Activated CD8-positive, alpha-beta T cell treated with anti-CD3 and anti-CD28 coated beads, Interleukin-2, amount 10 ng/mL, durations not matched to agents 7 days and 5 days (primary cell): ENCODE data around the gene PEPD. TPM values are rescaled to one million over a fixed set of nuclear protein-coding genes. Genes with fewer than 3 reads are reported as not detected.

Source experiments
- ATAC-seq: fragments of 150-1000 bp; cut with Tn5 transposase; one replicate; pipeline ENCODE4 v1.10.0; 2021; ENCODE audit warnings: moderate library complexity
- CTCF ChIA-PET: fragments of 350-600 bp; sonication (Branson Sonifier 250); formaldehyde crosslinking; loops from one replicate; lab custom pipeline; 2021; ENCODE audit warnings: antibody characterized with exemption; lab: Charles Lee
- POLR2A ChIA-PET: fragments of 350-600 bp; sonication (Branson Sonifier 250); formaldehyde crosslinking; loops from one replicate; lab custom pipeline; 2021; ENCODE audit warnings: antibody characterized with exemption; lab: Charles Lee
- DNase-seq: peaks from one replicate; pipeline ENCODE4 v3.0.0-alpha.2; 2020
- H3K27ac Mint-ChIP-seq: one replicate; pipeline ENCODE4 v1.8.0; 2021; ENCODE audit warnings: mild to moderate bottlenecking, mixed read lengths
- H3K27me3 Mint-ChIP-seq: one replicate; pipeline ENCODE4 v1.8.0; 2021; ENCODE audit warnings: low read depth, mixed read lengths
- H3K36me3 Mint-ChIP-seq: one replicate; pipeline ENCODE4 v1.8.0; 2021; ENCODE audit warnings: low read depth, mixed read lengths
- H3K4me1 Mint-ChIP-seq: one replicate; pipeline ENCODE4 v1.8.0; 2021; ENCODE audit warnings: low read depth, mixed read lengths
- H3K4me3 Mint-ChIP-seq: one replicate; pipeline ENCODE4 v1.8.0; 2021; ENCODE audit warnings: mild to moderate bottlenecking, mixed read lengths
- H3K9me3 Mint-ChIP-seq: one replicate; pipeline ENCODE4 v1.8.0; 2022; ENCODE audit warnings: mixed read lengths; ENCODE audit not compliant: insufficient read depth
- total RNA-seq, 2 experiments: library from RNA; stranded (reverse); gene quantifications; one replicate each; pipeline ENCODE4 v1.2.3, GENCODE V29; 2021

PEPD gene
- total RNA-seq, 2 experiments from 2014 or later, result 27.9 to 30.5 TPM

DNA sequence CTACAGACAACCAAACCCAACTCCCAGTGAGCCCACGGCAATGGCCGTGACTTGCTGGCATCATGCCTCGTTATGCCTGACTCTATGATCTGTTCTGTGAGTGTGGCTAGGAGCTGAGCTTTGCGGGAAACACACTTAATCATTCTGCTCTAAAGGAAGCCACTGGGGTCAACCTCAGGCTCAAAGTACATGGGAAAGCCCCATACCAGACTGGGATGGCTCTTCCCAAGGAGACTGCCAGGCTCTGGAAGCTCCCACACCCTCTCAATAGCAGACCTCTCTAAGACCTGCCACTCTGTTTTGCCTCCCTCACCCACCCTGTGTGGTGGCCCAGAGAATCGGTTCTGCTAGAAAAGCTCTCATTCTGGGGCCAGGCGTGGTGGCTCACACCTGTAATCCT lies 2.2 kb downstream of the PEPD start:
- Mint-ChIP-seq H3K4me3 (no peak overlapping the region), H3K4me1 (peaks cover 31% of the 10 kb centered on the region), H3K27me3 (peaks cover 2% of the 10 kb centered on the region), H3K9me3 (no peaks in the 10 kb centered on the region), H3K27ac (no peak overlapping the region), H3K36me3 (no peaks in the 10 kb centered on the region)
- CTCF ChIA-PET, result interaction anchor here (0.7 to 2.4 kb wide), 2 partner anchors 15 to 88 kb away, joined by 3 to 7 read pairs; no protein-coding TSS in a partner anchor
- DNase-seq, result no peak
- ATAC-seq, result no peak
- POLR2A ChIA-PET, result interaction anchor here (2.8 kb wide), 1 partner anchor 8 kb away, joined by 11 read pairs; no protein-coding TSS in a partner anchor

DNA sequence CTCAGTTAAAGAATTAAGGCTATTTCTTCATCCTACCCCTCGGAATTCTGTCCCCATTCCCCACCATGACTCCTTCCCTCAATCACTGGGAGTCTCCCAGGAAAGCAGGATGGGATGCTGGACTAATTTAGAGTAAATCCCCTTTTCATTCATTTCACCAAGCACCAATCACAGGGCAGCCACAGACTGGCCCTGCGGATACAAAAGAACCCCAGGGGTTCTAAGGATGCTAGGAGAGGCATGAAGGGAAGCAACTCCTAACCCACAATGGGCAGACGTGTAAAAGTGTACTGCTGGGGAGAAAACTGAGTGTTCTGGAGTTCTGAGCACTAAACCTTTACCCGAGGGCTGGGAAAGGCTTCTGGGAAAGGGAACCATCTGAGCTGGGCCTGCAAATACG lies 3.0 kb downstream of the PEPD start:
- Mint-ChIP-seq H3K27me3 (peaks cover 2% of the 10 kb centered on the region), H3K36me3 (no peaks in the 10 kb centered on the region), H3K4me1 (peaks cover 34% of the 10 kb centered on the region), H3K4me3 (no peak overlapping the region), H3K27ac (no peak overlapping the region), H3K9me3 (no peaks in the 10 kb centered on the region)
- CTCF ChIA-PET, result no interaction called here
- no peak for ATAC-seq
- DNase-seq, result no peak
- POLR2A ChIA-PET, result no interaction called here

DNA sequence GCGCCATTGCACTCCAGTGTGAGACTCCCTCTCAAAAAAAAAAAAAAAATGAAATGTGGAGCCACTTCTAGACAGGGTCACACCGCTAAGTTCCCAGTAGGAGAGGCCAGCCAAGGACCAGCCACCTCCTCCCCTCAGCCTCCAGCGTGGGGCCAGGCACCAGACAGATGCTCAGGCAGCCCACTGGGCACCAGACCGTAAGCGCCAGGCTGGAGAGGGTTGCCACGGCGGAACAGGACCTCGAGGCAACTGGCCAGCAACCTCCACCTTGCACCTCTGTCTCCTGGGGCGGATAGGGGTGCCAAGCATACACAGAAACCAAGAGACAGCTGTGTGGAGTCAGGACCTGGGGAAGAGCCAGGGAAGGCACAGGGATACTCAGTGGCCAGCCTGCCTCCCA lies 3.7 kb downstream of the PEPD start:
- ATAC-seq (no peak), DNase-seq (no peak)
- POLR2A ChIA-PET, result no interaction called here
- Mint-ChIP-seq H3K27ac (no peak overlapping the region), H3K27me3 (peaks cover 2% of the 10 kb centered on the region), H3K4me1 (peaks cover 32% of the 10 kb centered on the region), H3K4me3 (no peak overlapping the region), H3K9me3 (no peaks in the 10 kb centered on the region), H3K36me3 (no peaks in the 10 kb centered on the region)
- CTCF ChIA-PET, result no interaction called here

- ChIA-PET CTCF (interaction anchor here (0.7 kb wide), 1 partner anchor 212 kb away, joined by 3 read pairs; no protein-coding TSS in a partner anchor), POLR2A (no interaction called here)
- H3K36me3 Mint-ChIP-seq, result no peaks in the 10 kb centered on the region
- H3K27me3 Mint-ChIP-seq, result peaks cover 2% of the 10 kb centered on the region
- DNase-seq, result no peak
- H3K4me1 Mint-ChIP-seq, result peaks cover 18% of the 10 kb centered on the region
- no peak for ATAC-seq
- H3K27ac Mint-ChIP-seq, result no peak overlapping the region
- no peaks in the 10 kb centered on the region for H3K9me3 Mint-ChIP-seq
- no peak overlapping the region for H3K4me3 Mint-ChIP-seq
Observed at GRCh38 chr19:33515921-33516320, 5.7 kb downstream of the PEPD start.

GRCh38 chr19:33514885-33515551 lies 6.6 kb downstream of the PEPD start:
- Mint-ChIP-seq H3K4me1 (peaks cover 10% of the 10 kb centered on the region), H3K4me3 (no peak overlapping the region), H3K9me3 (no peaks in the 10 kb centered on the region), H3K36me3 (no peaks in the 10 kb centered on the region), H3K27ac (peak overlapping the region; percentile 57), H3K27me3 (no peaks in the 10 kb centered on the region)
- ChIA-PET CTCF (no interaction called here), POLR2A (no interaction called here)
- DNase-seq, result no peak
- peak; percentile 28 for ATAC-seq

DNA sequence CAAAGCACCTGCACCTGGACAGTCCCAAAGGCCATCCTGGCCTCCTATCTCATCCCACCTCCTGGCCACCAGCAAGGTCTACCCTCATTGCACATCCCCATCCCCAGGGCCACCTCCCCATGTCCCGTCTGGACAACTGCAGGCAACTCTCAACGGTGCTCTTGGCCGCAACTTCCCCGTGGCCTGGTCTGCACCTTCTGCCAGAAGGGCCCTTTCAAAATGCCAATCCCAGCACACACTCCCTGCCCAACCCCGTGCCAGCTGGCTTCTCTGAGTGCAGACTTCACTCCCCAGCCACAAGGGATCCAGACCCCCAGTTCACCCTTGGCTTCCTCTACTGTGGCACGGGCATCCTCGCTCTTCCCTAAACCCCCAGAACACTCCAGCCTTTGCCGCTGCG lies 8.2 kb downstream of the PEPD start:
- DNase-seq (no peak), ATAC-seq (no peak)
- Mint-ChIP-seq H3K27me3 (no peaks in the 10 kb centered on the region), H3K4me3 (no peak overlapping the region), H3K36me3 (no peaks in the 10 kb centered on the region), H3K27ac (no peak overlapping the region), H3K9me3 (no peaks in the 10 kb centered on the region), H3K4me1 (peaks cover 10% of the 10 kb centered on the region)
- ChIA-PET CTCF (no interaction called here), POLR2A (no interaction called here)

DNA sequence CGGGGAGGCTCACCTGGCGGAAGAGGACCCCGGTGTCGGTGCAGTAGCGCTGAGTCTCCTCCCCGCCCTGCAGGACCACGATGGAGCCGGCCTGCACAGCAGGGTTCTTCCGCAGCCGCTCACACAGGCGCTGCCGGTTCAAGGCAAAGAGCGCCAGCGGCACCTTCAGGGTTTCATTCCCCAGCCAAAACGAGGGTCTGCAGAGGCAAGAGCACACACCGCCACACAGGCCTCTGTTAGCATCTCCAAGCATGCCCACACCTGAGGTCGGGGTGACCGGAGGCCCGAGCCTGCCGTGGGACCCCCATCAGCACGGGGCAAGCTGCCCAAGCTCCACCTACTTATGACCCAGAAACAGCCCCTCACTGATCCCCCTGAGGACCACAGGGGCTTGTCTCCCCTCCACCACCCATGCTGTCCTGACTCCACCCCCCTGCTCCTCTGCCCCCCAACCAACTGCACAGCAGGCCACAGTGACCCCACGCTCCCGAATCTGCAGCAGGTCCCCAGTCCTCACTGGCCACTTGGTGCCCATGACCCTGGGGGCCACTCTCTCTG lies 8.9 kb downstream of the PEPD start:
- CTCF ChIA-PET, result no interaction called here
- no peaks in the 10 kb centered on the region for H3K36me3 Mint-ChIP-seq
- ATAC-seq, result no peak
- POLR2A ChIA-PET, result no interaction called here
- H3K27me3 Mint-ChIP-seq, result no peaks in the 10 kb centered on the region
- no peaks in the 10 kb centered on the region for H3K9me3 Mint-ChIP-seq
- no peak overlapping the region for H3K4me3 Mint-ChIP-seq
- H3K4me1 Mint-ChIP-seq, result peaks cover 10% of the 10 kb centered on the region
- DNase-seq, result no peak
- H3K27ac Mint-ChIP-seq, result no peak overlapping the region

DNA sequence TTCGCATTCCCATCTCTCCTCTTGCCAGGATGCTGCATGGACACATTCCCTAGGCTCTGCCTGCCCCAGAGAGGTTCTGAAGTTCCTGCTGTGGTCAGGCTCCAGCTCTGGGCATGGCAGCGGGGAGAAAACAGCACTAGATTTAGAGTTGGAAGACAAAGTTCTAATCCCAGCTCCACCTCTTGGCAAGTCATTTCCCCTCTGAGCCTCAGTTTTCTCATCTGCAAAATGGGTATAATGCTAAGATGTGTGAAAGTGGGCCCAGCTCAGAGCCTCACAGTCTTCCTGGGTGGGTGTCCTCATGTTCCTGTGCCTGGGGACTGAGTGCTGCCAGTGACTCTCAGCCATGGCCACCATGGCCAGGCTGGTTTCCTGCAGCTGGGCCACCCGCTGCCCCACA lies 9.6 kb downstream of the PEPD start:
- Mint-ChIP-seq H3K27ac (no peak overlapping the region), H3K36me3 (no peaks in the 10 kb centered on the region), H3K4me3 (no peak overlapping the region), H3K4me1 (peaks cover 10% of the 10 kb centered on the region), H3K27me3 (no peaks in the 10 kb centered on the region), H3K9me3 (no peaks in the 10 kb centered on the region)
- ATAC-seq (no peak), DNase-seq (no peak)
- POLR2A ChIA-PET, result interaction anchor here (2.6 kb wide), 1 partner anchor 9 kb away, joined by 11 read pairs; the partner anchor contains the start of gene PEPD
- CTCF ChIA-PET, result no interaction called here

DNA sequence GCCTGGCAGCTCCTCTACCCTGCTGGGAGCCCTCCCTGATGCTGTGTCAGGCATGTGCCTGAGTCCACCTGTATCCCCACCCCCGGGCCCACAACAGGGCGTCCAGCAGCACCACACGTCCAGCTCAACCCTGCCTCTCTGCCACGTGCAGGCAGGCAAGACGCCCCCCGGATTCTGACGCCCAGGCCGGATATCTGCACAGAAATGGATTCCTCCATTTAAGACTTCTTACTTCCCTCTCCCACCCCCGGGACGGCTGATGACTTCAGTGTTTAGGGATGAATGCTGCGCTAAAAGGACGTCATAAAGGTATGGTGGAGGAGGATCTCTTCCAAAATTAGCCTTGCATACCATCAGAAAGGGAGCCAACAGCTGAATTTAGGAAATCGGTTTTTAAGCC lies 10.2 kb downstream of the PEPD start:
- POLR2A ChIA-PET, result interaction anchor here (2.6 kb wide), 1 partner anchor 10 kb away, joined by 11 read pairs; the partner anchor contains the start of gene PEPD
- ATAC-seq (no peak), DNase-seq (no peak)
- CTCF ChIA-PET, result no interaction called here
- no peaks in the 10 kb centered on the region for H3K9me3 Mint-ChIP-seq
- peaks cover 10% of the 10 kb centered on the region for H3K4me1 Mint-ChIP-seq
- no peak overlapping the region for H3K4me3 Mint-ChIP-seq
- no peaks in the 10 kb centered on the region for H3K27me3 Mint-ChIP-seq
- no peaks in the 10 kb centered on the region for H3K36me3 Mint-ChIP-seq
- H3K27ac Mint-ChIP-seq, result no peak overlapping the region

- POLR2A ChIA-PET, result interaction anchor here (2.6 kb wide), 1 partner anchor 10 kb away, joined by 11 read pairs; the partner anchor contains the start of gene PEPD
- CTCF ChIA-PET, result interaction anchor here (1.1 kb wide), 1 partner anchor 10 kb away, joined by 5 read pairs; the partner anchor contains the start of gene PEPD
Observed at GRCh38 chr19:33510462-33511194, 11.0 kb downstream of the PEPD start.

DNA sequence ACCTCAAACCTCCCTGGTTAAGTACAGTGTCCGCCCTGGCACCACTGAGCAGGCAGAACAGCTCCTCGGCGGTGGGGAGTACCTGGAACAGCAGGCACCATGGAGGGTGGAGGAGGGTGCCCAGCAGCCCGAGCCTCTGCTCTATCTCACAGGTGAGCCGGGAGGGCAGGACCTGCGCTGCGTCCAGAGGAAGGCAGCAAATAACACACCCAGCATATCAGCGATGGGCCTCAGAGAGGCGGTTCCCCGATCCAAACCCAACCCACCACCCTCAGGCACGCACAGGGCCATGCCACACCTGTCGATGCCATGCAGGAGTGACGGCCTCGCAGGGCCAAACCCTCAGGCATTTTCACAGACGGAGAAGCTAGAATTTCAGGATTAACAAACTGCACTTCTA lies 11.8 kb downstream of the PEPD start:
- no peaks in the 10 kb centered on the region for H3K9me3 Mint-ChIP-seq
- no peaks in the 10 kb centered on the region for H3K36me3 Mint-ChIP-seq
- H3K27ac Mint-ChIP-seq, result no peak overlapping the region
- H3K27me3 Mint-ChIP-seq, result no peaks in the 10 kb centered on the region
- H3K4me1 Mint-ChIP-seq, result peaks cover 5% of the 10 kb centered on the region
- ATAC-seq, result no peak
- no peak for DNase-seq
- ChIA-PET POLR2A (interaction anchor here (2.6 kb wide), 1 partner anchor 11 kb away, joined by 11 read pairs; the partner anchor contains the start of gene PEPD), CTCF (interaction anchor here (1.1 kb wide), 1 partner anchor 11 kb away, joined by 5 read pairs; the partner anchor contains the start of gene PEPD)
- no peak overlapping the region for H3K4me3 Mint-ChIP-seq

More at GRCh38 chr19:33510462-33511194, 11.0 kb downstream of the PEPD start:
- no peaks in the 10 kb centered on the region for H3K27me3 Mint-ChIP-seq
- no peaks in the 10 kb centered on the region for H3K36me3 Mint-ChIP-seq
- DNase-seq (no peak), ATAC-seq (no peak)
- peaks cover 10% of the 10 kb centered on the region for H3K4me1 Mint-ChIP-seq
- H3K4me3 Mint-ChIP-seq, result no peak overlapping the region
- H3K27ac Mint-ChIP-seq, result no peak overlapping the region
- H3K9me3 Mint-ChIP-seq, result no peaks in the 10 kb centered on the region
